CD14-positive monocyte (primary cell): ENCODE results near the gene MTHFR. TPM values are rescaled to one million over a fixed set of nuclear protein-coding genes. Genes with fewer than 3 reads are reported as not detected.

ENCODE experiments used
- DNase-seq, 3 donors: peaks; one replicate each; pipeline ENCODE4 v3.0.0-alpha.2; 2011 to 2022
- H2AFZ ChIP-seq: 2 replicates; pipeline ENCODE4 v1.6.0; 2012; ENCODE audit warnings: mild to moderate bottlenecking, low read depth, low read length, inconsistent platforms; ENCODE audit not compliant: insufficient read depth, poor library complexity, severe bottlenecking
- H3K27ac ChIP-seq, 2 donors: 1 replicate in 1 of 2; 2 replicates in 1 of 2; pipeline ENCODE4 v1.5.1; 2012 to 2013; ENCODE audit warnings: low read length in 2 of 2, control low read depth in 1 of 2, inconsistent platforms in 1 of 2, low read depth in 1 of 2, mild to moderate bottlenecking in 1 of 2
- H3K27me3 ChIP-seq, 2 donors: one replicate each; pipeline versions ENCODE4 v1.6.0 to v1.6.1; 2011 to 2013; ENCODE audit warnings: low read length in 2 of 2; ENCODE audit not compliant: control insufficient read depth in 2 of 2, insufficient read depth in 2 of 2
- H3K36me3 ChIP-seq, 2 donors: replicated peaks in 1 of 2; 1 replicate in 1 of 2; 2 replicates in 1 of 2; pipeline versions ENCODE4 v1.5.1 to v1.6.1; 2012 to 2013; ENCODE audit warnings: low read length in 2 of 2, control low read depth in 1 of 2, inconsistent platforms in 1 of 2, mild to moderate bottlenecking in 1 of 2; ENCODE audit not compliant: insufficient read depth in 2 of 2, control insufficient read depth in 1 of 2
- H3K4me1 ChIP-seq, 2 donors: 1 replicate in 1 of 2; 2 replicates in 1 of 2; pipeline versions ENCODE4 v1.5.1 to v1.6.1; 2012 to 2013; ENCODE audit warnings: low read length in 2 of 2, control low read depth in 1 of 2, inconsistent platforms in 1 of 2, mild to moderate bottlenecking in 1 of 2, moderate library complexity in 1 of 2; ENCODE audit not compliant: insufficient read depth in 2 of 2, control insufficient read depth in 1 of 2
- H3K4me2 ChIP-seq: replicated peaks from 2 replicates; pipeline ENCODE3; 2012; ENCODE audit warnings: low read length, moderate library complexity, mild to moderate bottlenecking; ENCODE audit not compliant: poor library complexity, severe bottlenecking; ENCODE audit errors: extremely low read depth
- H3K4me3 ChIP-seq, 3 experiments: fragments of 200-600 bp in 1 of 3; sonication (generic) in 1 of 3; replicated peaks in 1 of 3; 1 replicate in 2 of 3; 2 replicates in 1 of 3; pipeline ENCODE4 v1.5.1; 2011 to 2013; ENCODE audit warnings: low read length in 3 of 3, mild to moderate bottlenecking in 3 of 3, control low read depth in 2 of 3, low read depth in 2 of 3, inconsistent platforms in 1 of 3, moderate library complexity in 1 of 3
- H3K79me2 ChIP-seq: 2 replicates; pipeline ENCODE4 v1.6.0; 2012; ENCODE audit warnings: mild to moderate bottlenecking, control low read depth, inconsistent platforms, low read length, moderate library complexity; ENCODE audit not compliant: insufficient read depth
- H3K9ac ChIP-seq: 2 replicates; pipeline ENCODE4 v1.6.0; 2017; ENCODE audit warnings: low read length, mild to moderate bottlenecking; ENCODE audit not compliant: insufficient read depth, poor library complexity, severe bottlenecking
- H3K9me3 ChIP-seq, 2 donors: replicated peaks in 1 of 2; 1 replicate in 1 of 2; 2 replicates in 1 of 2; pipeline versions ENCODE4 v1.5.1 to v1.6.1; 2012 to 2013; ENCODE audit warnings: low read length in 2 of 2, control low read depth in 1 of 2; ENCODE audit not compliant: control insufficient read depth in 1 of 2, insufficient read depth in 1 of 2
- H4K20me1 ChIP-seq: 2 replicates; pipeline ENCODE4 v1.6.0; 2012; ENCODE audit warnings: mild to moderate bottlenecking, low read length, control low read depth, moderate library complexity; ENCODE audit not compliant: insufficient read depth
- H3K27ac Mint-ChIP-seq, 7 donors: one replicate each; pipeline ENCODE4 v1.8.0; 2020; ENCODE audit warnings: mild to moderate bottlenecking in 7 of 7, mixed read lengths in 7 of 7, moderate library complexity in 6 of 7, inconsistent platforms in 2 of 7
- H3K27me3 Mint-ChIP-seq, 3 donors: one replicate each; pipeline ENCODE4 v1.8.0; 2021 to 2022; ENCODE audit warnings: low read depth in 3 of 3, mild to moderate bottlenecking in 3 of 3, mixed read lengths in 3 of 3, moderate library complexity in 3 of 3, inconsistent platforms in 1 of 3
- H3K36me3 Mint-ChIP-seq, 2 donors: one replicate each; pipeline ENCODE4 v1.8.0; 2020; ENCODE audit warnings: mixed read lengths in 2 of 2, inconsistent platforms in 1 of 2, mild to moderate bottlenecking in 1 of 2
- H3K4me1 Mint-ChIP-seq: one replicate; pipeline ENCODE4 v1.8.0; 2020; ENCODE audit warnings: mild to moderate bottlenecking, mixed read lengths
- H3K4me3 Mint-ChIP-seq, 2 donors: one replicate each; pipeline ENCODE4 v1.8.0; 2020; ENCODE audit warnings: mild to moderate bottlenecking in 2 of 2, mixed read lengths in 2 of 2, moderate library complexity in 1 of 2
- H3K9me3 Mint-ChIP-seq, 7 donors: one replicate each; pipeline ENCODE4 v1.8.0; 2020 to 2022; ENCODE audit warnings: mixed read lengths in 7 of 7, mild to moderate bottlenecking in 6 of 7, moderate library complexity in 6 of 7, inconsistent platforms in 2 of 7
- WGBS: methylation state at CpG from one replicate; pipeline ENCODE4 v1.1.5; 2013; ENCODE audit warnings: missing lambda C conversion rate; ENCODE audit not compliant: insufficient coverage; 5-methylcytosine and 5-hydroxymethylcytosine counted together
- intact Hi-C, 2 donors: fragments of 100-400 bp; cut with micrococcal nuclease; formaldehyde crosslinking; loops; one replicate each; pipeline versions ENCODE4 v1.15.0 to v1.15.1; 2023
- polyA plus RNA-seq, 3 donors: library from polyadenylated mRNA; depleted of rRNA in 1 of 3; unstranded in 2 of 3; stranded (reverse) in 1 of 3; fragments of 300-500 nt in 2 of 3; fragments of >200 nt in 1 of 3; fragmentation: Illumina TruSeq in 2 of 3; gene quantifications; 1 replicate in 2 of 3; 2 replicates in 1 of 3; pipeline ENCODE4 v1.2.3, GENCODE V29; 2012 to 2021
- TF ChIP-seq, protein P1 (sequence below): fragments of 200-600 bp; IDR thresholded peaks from one replicate; pipeline ENCODE4 v1.8.0; 2022; ENCODE audit warnings: antibody characterized with exemption, mild to moderate bottlenecking

Gene MTHFR
- polyA plus RNA-seq, 3 donors: 4.5 to 41.9 (median 8.5) TPM

GRCh38 chr1:11847667-11848372 lies 42.1 kb upstream of the MTHFR start, which contains the start of gene NPPA:
TSS of gene NPPA (minus strand) at chr1:11847783. CDS start at chr1:11847684, 99 bp downstream.
- Mint-ChIP-seq H3K27me3 (peaks cover 0 to 1% (median under 1%) of the 10 kb centered on the region in 3 donors), H3K4me1 (peaks cover 31% of the 10 kb centered on the region), H3K4me3 (no peak within 1 kb of the TSS), H3K36me3 (peaks cover 43 to 49% of the 10 kb centered on the region in 2 donors), H3K27ac (peak within 1 kb of the TSS in 2 of 7 donors; percentile 15 to 36), H3K9me3 (no peaks in the 10 kb centered on the region)
- peaks cover 29 to 34% of the 10 kb centered on the region in 2 donors for H3K4me1 ChIP-seq
- DNase-seq: no peak
- no peak within 1 kb of the TSS for H2AFZ ChIP-seq
- peaks cover 10% of the 10 kb centered on the region for H4K20me1 ChIP-seq
- no peak within 1 kb of the TSS for H3K27ac ChIP-seq
- WGBS: 48% methylated on average over 10 of the region's 18 CpGs
- TF ChIP-seq, protein P1, sequence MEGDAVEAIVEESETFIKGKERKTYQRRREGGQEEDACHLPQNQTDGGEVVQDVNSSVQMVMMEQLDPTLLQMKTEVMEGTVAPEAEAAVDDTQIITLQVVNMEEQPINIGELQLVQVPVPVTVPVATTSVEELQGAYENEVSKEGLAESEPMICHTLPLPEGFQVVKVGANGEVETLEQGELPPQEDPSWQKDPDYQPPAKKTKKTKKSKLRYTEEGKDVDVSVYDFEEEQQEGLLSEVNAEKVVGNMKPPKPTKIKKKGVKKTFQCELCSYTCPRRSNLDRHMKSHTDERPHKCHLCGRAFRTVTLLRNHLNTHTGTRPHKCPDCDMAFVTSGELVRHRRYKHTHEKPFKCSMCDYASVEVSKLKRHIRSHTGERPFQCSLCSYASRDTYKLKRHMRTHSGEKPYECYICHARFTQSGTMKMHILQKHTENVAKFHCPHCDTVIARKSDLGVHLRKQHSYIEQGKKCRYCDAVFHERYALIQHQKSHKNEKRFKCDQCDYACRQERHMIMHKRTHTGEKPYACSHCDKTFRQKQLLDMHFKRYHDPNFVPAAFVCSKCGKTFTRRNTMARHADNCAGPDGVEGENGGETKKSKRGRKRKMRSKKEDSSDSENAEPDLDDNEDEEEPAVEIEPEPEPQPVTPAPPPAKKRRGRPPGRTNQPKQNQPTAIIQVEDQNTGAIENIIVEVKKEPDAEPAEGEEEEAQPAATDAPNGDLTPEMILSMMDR: no peak
- intact Hi-C loops: no loop called here
- no peak within 1 kb of the TSS for H3K4me3 ChIP-seq
- no peaks in the 10 kb centered on the region for H3K27me3 ChIP-seq
- H3K9ac ChIP-seq: no peak within 1 kb of the TSS
- H3K9me3 ChIP-seq: no peaks in the 10 kb centered on the region
- peaks cover 16 to 41% of the 10 kb centered on the region in 2 donors for H3K36me3 ChIP-seq
- no peaks in the 10 kb centered on the region for H3K79me2 ChIP-seq
- H3K4me2 ChIP-seq: no peak within 1 kb of the TSS

DNA sequence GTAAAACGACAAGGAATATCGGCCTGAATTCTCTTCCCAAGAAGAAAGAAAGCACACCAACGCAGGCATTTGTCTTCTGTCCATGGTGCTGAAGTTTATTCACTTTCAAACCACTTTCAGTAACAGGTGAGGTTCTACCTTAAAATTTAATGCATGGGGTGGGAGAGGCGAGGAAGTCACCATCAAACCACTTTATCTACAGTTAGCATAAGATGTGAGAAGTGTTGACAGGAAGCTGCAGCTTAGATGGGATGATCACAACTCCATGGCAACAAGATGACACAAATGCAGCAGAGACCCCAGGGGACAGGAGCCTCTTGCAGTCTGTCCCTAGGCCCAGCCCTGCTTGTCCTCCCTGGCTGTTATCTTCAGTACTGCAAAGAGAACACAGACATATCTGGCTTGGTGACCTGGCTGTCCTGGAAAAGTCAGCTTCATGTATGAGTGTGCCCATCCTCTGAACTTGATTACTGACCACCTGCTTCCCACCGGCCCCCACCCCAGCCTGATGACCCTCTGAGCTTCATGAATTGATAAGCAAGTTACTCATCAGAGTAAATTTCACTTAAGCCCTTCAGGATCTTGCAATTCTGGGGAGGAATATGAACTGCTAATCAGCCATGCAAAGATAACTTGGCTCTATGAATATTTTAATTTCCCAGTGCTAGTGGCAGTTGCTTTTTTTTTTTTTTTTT lies 40.0 kb upstream of the MTHFR start:
- peaks cover 26 to 54% of the 10 kb centered on the region in 2 donors for H3K36me3 ChIP-seq
- peaks cover 36 to 42% of the 10 kb centered on the region in 2 donors for H3K4me1 ChIP-seq
- peaks cover 20% of the 10 kb centered on the region for H4K20me1 ChIP-seq
- H3K4me3 ChIP-seq: no peak overlapping the region
- H3K27me3 Mint-ChIP-seq: peaks cover 0 to 1% (median 0%) of the 10 kb centered on the region in 3 donors
- TF ChIP-seq, protein P1: no peak
- no peak overlapping the region for H3K9ac ChIP-seq
- no peak overlapping the region for H2AFZ ChIP-seq
- H3K4me1 Mint-ChIP-seq: peaks cover 40% of the 10 kb centered on the region
- no peaks in the 10 kb centered on the region for H3K79me2 ChIP-seq
- intact Hi-C loops: no loop called here
- H3K4me2 ChIP-seq: no peak overlapping the region
- peaks cover 60 to 66% of the 10 kb centered on the region in 2 donors for H3K36me3 Mint-ChIP-seq
- H3K27me3 ChIP-seq: no peaks in the 10 kb centered on the region
- no peaks in the 10 kb centered on the region for H3K9me3 ChIP-seq
- H3K27ac Mint-ChIP-seq: no peak overlapping the region
- H3K27ac ChIP-seq: no peak overlapping the region
- H3K9me3 Mint-ChIP-seq: no peaks in the 10 kb centered on the region
- no peak for DNase-seq
- no peak overlapping the region for H3K4me3 Mint-ChIP-seq
- no CpG with 5 or more reads among the region's 5 CpGs for WGBS
